Measurements from ENCODE around the gene PDZRN4.

GRCh38 chr12:41302979-41303403 lies 114.9 kb downstream of the PDZRN4 start:
- TF ChIP-seq POLR2A (IDR thresholded peaks at IDR 0.05) (no peak), CTCF (IDR thresholded peaks at IDR 0.05) (no peak)
